HG03460 (cell line): ENCODE data around the gene HOXC9.
A peak's percentile ranks its signal among the peaks of the same experiment; 100 is the strongest.

Experiments
- ATAC-seq: cut with Tn5 transposase; IDR thresholded peaks from one replicate; pipeline ENCODE4 v1.9.1; 2021; ENCODE audit not compliant: unreplicated experiment

The HOXC9 gene

DNA sequence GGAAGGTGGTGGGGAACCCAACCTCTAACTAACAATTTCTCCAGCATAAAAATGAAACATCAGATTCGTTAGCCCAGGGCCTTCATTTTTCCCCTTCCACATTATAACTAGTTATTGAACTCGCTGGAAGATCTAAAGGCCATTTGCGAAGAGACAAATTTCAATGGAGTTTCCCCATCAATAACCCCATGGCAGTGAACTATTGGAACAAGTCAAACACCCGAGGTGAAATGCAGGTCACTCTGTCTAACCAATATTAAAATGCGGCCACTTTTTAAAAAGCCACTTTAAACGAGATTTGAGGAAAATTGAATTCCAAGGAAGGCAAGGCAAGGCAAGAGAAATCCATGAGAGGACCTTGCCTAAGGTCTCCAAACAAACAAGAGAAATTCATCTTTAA, 49.1 kb downstream of the HOXC9 start:
- no peak for ATAC-seq

DNA sequence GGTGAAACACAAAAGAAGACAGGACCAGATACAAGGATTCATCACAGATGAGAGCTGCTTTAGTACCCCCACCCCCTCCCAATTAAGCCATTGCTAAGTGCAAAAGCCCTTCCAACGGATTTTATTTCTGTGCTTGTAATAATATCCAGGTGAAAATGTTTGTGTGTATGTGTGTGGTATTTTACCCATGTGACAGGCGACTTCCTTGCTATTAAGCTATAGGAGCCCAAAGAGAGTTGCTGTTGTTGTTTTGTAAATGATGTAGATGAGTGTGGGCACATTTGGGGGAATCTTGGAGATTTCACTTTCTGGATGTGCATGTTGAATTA, 50.5 kb downstream of the HOXC9 start:
- no peak for ATAC-seq

DNA sequence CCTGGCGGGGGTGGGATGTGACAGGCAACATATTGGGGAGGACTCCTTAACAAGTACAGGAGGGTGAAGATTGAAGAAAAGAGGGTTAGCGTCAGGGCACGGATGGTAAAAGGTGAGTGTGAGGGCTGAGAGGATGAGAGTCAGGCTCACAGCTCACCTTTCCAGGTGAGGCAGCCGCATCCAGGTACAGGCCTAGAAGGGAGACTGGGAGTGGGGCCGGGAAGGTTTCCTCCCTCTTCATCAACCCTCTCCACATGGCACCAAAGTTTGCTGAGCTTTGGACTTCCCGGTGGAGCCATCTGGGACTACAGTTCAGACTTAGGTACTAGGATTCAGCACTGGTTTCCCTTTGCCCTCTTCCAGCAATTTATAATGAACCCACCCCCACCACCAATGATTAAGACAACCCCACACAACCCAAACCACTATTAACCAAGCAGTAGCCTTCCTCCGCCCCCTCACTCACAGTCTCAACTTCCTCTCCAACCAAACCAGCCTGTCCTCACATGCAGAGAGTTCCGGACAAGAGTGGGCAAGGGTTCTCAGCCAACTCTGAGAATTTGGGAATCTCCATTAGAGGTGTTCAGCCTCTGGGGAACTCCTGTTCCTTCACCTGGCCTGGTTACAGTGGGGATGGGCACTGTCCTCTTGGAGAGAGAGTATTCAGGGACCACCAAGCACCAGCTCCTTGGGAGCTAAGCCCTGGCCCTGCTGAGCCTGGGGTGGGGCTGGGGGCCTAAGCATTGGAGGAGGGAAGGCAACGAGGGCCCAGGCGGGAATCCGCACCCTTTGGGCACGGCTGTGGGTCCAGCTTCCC, 51.3 kb downstream of the HOXC9 start:
- no peak for ATAC-seq

DNA sequence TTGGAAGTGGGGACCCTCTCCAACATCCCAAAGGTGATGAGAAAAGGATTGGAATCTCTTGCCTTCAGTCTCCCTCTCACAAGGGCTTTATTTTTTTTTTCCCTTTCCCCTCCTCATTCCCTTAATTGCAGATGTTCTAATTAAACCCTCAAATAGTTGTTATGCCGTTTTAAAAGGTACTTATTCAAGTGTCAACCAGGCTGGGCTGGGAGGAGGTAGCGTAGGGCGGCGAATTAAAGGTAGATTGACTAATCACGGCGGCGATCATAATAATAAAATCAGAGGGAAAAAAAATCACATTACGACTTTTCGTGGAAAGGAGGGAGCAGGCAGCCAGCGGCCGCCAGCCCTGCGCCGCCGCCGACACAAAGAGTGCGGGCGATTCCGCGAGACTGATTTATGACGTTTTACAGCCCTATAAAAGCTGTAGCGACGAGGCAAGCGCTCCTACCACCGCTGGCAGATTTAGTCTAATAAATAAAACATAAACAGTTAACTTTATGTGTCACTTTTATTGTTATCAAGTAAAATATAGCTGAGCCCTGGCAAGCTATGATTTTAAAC, 52.0 kb downstream of the HOXC9 start:
- ATAC-seq: no peak

DNA sequence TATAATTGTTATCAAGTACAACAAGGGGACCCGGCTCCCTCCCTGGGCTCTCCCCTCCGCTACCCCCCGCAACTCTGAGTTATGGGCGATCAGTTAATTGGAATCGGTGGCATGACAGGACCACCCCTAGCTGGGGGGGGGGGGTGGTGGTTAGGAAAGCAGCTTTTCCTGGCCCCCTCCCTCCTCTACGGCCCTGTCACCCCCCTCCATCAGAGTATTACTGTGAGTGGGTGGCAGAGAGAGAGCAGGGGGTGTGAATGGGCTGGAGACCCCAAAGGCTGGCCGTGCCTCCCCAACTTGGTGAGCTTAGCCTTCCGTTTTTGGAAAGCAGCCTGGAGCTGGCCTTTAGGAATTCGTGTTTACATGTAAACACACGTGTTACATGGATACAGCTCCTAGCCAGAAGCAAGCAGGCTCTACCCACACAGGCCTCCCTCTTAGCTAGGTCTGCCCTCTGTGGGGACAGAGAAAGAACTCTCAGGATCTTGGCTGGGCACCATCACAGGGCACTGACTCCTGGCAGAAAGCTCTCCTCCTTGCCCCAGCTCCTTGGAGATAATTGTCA, 52.6 kb downstream of the HOXC9 start:
- ATAC-seq: peak; percentile 12
